H1 (cell line): ENCODE results near the gene SLC35G4.

Source experiments
- CTCF ChIP-seq, 3 experiments: IDR thresholded peaks; 1 replicate in 2 of 3; 2 replicates in 1 of 3; pipeline versions ENCODE4 v1.5.1 to v1.6.1; 2011; ENCODE audit warnings: low read length in 3 of 3, mild to moderate bottlenecking in 3 of 3, inconsistent platforms in 2 of 3, low read depth in 1 of 3, moderate library complexity in 1 of 3; ENCODE audit not compliant: insufficient read depth in 1 of 3; ENCODE audit errors: control extremely low read depth in 1 of 3
- EP300 ChIP-seq, 2 experiments: IDR thresholded peaks; 1 replicate in 1 of 2; 2 replicates in 1 of 2; pipeline ENCODE4 v1.6.1; 2011 to 2012; ENCODE audit warnings: low read depth in 2 of 2, low read length in 2 of 2, mild to moderate bottlenecking in 2 of 2, borderline replicate concordance in 1 of 2, inconsistent platforms in 1 of 2, moderate library complexity in 1 of 2
- JUND ChIP-seq: IDR thresholded peaks from 2 replicates; pipeline ENCODE4 v1.6.1; 2011; ENCODE audit warnings: mild to moderate bottlenecking, improper control_type of control experiment, low read length
- MAFK ChIP-seq: IDR thresholded peaks from 2 replicates; pipeline ENCODE4 v1.6.1; 2012; ENCODE audit warnings: low read depth, mild to moderate bottlenecking, improper control_type of control experiment, low read length
- POLR2A ChIP-seq, 2 experiments: IDR thresholded peaks; 1 replicate in 1 of 2; 2 replicates in 1 of 2; pipeline ENCODE4 v1.6.1; 2011; ENCODE audit warnings: low read depth in 2 of 2, low read length in 2 of 2, mild to moderate bottlenecking in 2 of 2; ENCODE audit errors: control extremely low read depth in 1 of 2
- RBBP5 ChIP-seq: IDR thresholded peaks from 2 replicates; pipeline ENCODE4 v1.7.1; 2012; ENCODE audit warnings: low read depth, mild to moderate bottlenecking, inconsistent platforms, low read length, moderate library complexity, borderline replicate concordance
- RNF2 ChIP-seq: fragments of 200-900, 300-1000 bp; sonication (generic); IDR thresholded peaks from 2 replicates; pipeline ENCODE4 v1.7.1; 2016; ENCODE audit warnings: borderline replicate concordance, low read depth, mild to moderate bottlenecking, antibody characterized with exemption, low read length; ENCODE audit not compliant: poor library complexity, severe bottlenecking; ENCODE audit errors: missing control alignments
- SIX5 ChIP-seq: IDR thresholded peaks from 2 replicates; pipeline ENCODE4 v1.6.1; 2011; ENCODE audit warnings: mild to moderate bottlenecking, low read depth, low read length
- USF2 ChIP-seq: IDR thresholded peaks from 2 replicates; pipeline ENCODE4 v1.6.1; 2011; ENCODE audit warnings: low read length, improper control_type of control experiment

GRCh38 chr18:11653521-11653920 lies 44.1 kb downstream of the SLC35G4 start:
- no peak for TF ChIP-seq CTCF (IDR thresholded peaks at IDR 0.05; ENCODE audit: control extremely low read depth in 1 of 3, insufficient read depth in 1 of 3, low read depth in 1 of 3, low read length in 3 of 3)
- TF ChIP-seq MAFK = no peak
- no peak for TF ChIP-seq RBBP5
- TF ChIP-seq RNF2 = no peak
- TF ChIP-seq SIX5 = no peak
- TF ChIP-seq POLR2A (IDR thresholded peaks at IDR 0.05; ENCODE audit: control extremely low read depth in 1 of 2, low read depth in 2 of 2, low read length in 2 of 2) = no peak
- TF ChIP-seq USF2 = no peak
- TF ChIP-seq JUND = no peak
- TF ChIP-seq EP300 (IDR thresholded peaks at IDR 0.05; ENCODE audit: borderline replicate concordance in 1 of 2, low read depth in 2 of 2, low read length in 2 of 2) = no peak
